SK-N-MC (cell line): ENCODE measurements around the gene ERGIC3.

Source experiments
- EZH2 ChIP-seq: fragments of 200-600 bp; sonication (generic); IDR thresholded peaks from one replicate; pipeline ENCODE4 v1.6.1; 2017; ENCODE audit warnings: antibody characterized with exemption
- POLR2AphosphoS5 ChIP-seq: IDR thresholded peaks from 2 replicates; pipeline ENCODE4 v1.6.1; 2012; ENCODE audit warnings: mild to moderate bottlenecking, low read depth, low read length, borderline replicate concordance

GRCh38 chr20:35579196-35579595 lies 37.3 kb downstream of the ERGIC3 start:
- TF ChIP-seq POLR2AphosphoS5 (no peak), EZH2 (no peak)
